Mesenchymal stem cell (in vitro differentiated cells and primary cell): Measurements from ENCODE around the gene LAMC3.
A peak's percentile ranks its signal among the peaks of the same experiment; 100 is the strongest.

Experiments used
- DNase-seq: peaks from one replicate; pipeline ENCODE4 v3.0.0-alpha.2; 2013
- H2AFZ ChIP-seq: one replicate; pipeline ENCODE4 v1.6.1; 2013; ENCODE audit warnings: low read depth, mild to moderate bottlenecking, control low read depth, inconsistent platforms, low read length, moderate library complexity
- H2AK5ac ChIP-seq: 2 replicates; pipeline ENCODE4 v1.6.1; 2013; ENCODE audit warnings: low read length, moderate library complexity, mild to moderate bottlenecking, inconsistent platforms; ENCODE audit not compliant: severe bottlenecking
- H2BK120ac ChIP-seq: one replicate; pipeline ENCODE4 v1.6.1; 2013; ENCODE audit warnings: low read depth, mild to moderate bottlenecking, inconsistent platforms, low read length, moderate library complexity
- H2BK12ac ChIP-seq, 2 experiments: one replicate each; pipeline ENCODE4 v1.6.1; 2013; ENCODE audit warnings: inconsistent platforms in 2 of 2, low read length in 2 of 2, mild to moderate bottlenecking in 2 of 2, moderate library complexity in 2 of 2, control low read depth in 1 of 2
- H2BK15ac ChIP-seq: one replicate; pipeline ENCODE4 v1.6.1; 2013; ENCODE audit warnings: mild to moderate bottlenecking, low read depth, inconsistent platforms; ENCODE audit not compliant: poor library complexity, severe bottlenecking
- H2BK5ac ChIP-seq: 2 replicates; pipeline ENCODE4 v1.6.1; 2013; ENCODE audit warnings: low read depth, mild to moderate bottlenecking, low read length, control low read depth, inconsistent platforms; ENCODE audit not compliant: poor library complexity, severe bottlenecking
- H3K14ac ChIP-seq, 2 experiments: one replicate each; pipeline ENCODE4 v1.6.1; 2013; ENCODE audit warnings: inconsistent platforms in 2 of 2, low read length in 2 of 2, control low read depth in 1 of 2, mild to moderate bottlenecking in 1 of 2, moderate library complexity in 1 of 2
- H3K18ac ChIP-seq, 2 experiments: one replicate each; pipeline ENCODE4 v1.6.1; 2013; ENCODE audit warnings: inconsistent platforms in 2 of 2, low read length in 2 of 2, control low read depth in 1 of 2, low read depth in 1 of 2, mild to moderate bottlenecking in 1 of 2
- H3K23ac ChIP-seq, 2 experiments: one replicate each; pipeline ENCODE4 v1.6.1; 2013; ENCODE audit warnings: inconsistent platforms in 2 of 2, low read length in 2 of 2, mild to moderate bottlenecking in 2 of 2, moderate library complexity in 2 of 2, control low read depth in 1 of 2
- H3K27ac ChIP-seq: 2 replicates; pipeline ENCODE4 v1.5.1; 2013; ENCODE audit warnings: mild to moderate bottlenecking, moderate library complexity, low read length, control low read depth, inconsistent platforms; ENCODE audit not compliant: poor library complexity, severe bottlenecking
- H3K27me3 ChIP-seq, 2 experiments: 2 replicates each; pipeline versions ENCODE4 v1.6.1 to v1.7.0; 2013; ENCODE audit warnings: low read length in 2 of 2, mild to moderate bottlenecking in 2 of 2, moderate library complexity in 2 of 2, control low read depth in 1 of 2, inconsistent platforms in 1 of 2; ENCODE audit not compliant: control insufficient read depth in 1 of 2, insufficient read depth in 1 of 2
- H3K36me3 ChIP-seq, 2 experiments: 2 replicates each; pipeline versions ENCODE4 v1.6.1 to v1.7.0; 2013; ENCODE audit warnings: low read length in 2 of 2, control low read depth in 1 of 2, inconsistent platforms in 1 of 2, low read depth in 1 of 2, mild to moderate bottlenecking in 1 of 2; ENCODE audit not compliant: insufficient read depth in 2 of 2, control insufficient read depth in 1 of 2
- H3K4ac ChIP-seq, 2 experiments: one replicate each; pipeline ENCODE4 v1.6.1; 2013; ENCODE audit warnings: inconsistent platforms in 2 of 2, low read length in 2 of 2, mild to moderate bottlenecking in 2 of 2, moderate library complexity in 2 of 2, control low read depth in 1 of 2, low read depth in 1 of 2
- H3K4me1 ChIP-seq: 2 replicates; pipeline ENCODE4 v1.6.1; 2013; ENCODE audit warnings: low read depth, low read length, control low read depth; ENCODE audit not compliant: control insufficient read depth, insufficient read depth
- H3K4me2 ChIP-seq: 2 replicates; pipeline ENCODE4 v1.6.1; 2013; ENCODE audit warnings: low read length, mild to moderate bottlenecking, inconsistent platforms; ENCODE audit not compliant: poor library complexity, severe bottlenecking
- H3K4me3 ChIP-seq, 2 experiments: 2 replicates each; pipeline versions ENCODE4 v1.5.1 to v1.7.0; 2013; ENCODE audit warnings: low read length in 2 of 2, mild to moderate bottlenecking in 2 of 2, control low read depth in 1 of 2, low read depth in 1 of 2; ENCODE audit not compliant: insufficient read depth in 1 of 2
- H3K79me1 ChIP-seq: replicated peaks from 2 replicates; pipeline ENCODE4 v1.6.1; 2013; ENCODE audit warnings: mild to moderate bottlenecking, control low read depth, low read length, inconsistent platforms; ENCODE audit not compliant: poor library complexity, severe bottlenecking
- H3K9ac ChIP-seq: 2 replicates; pipeline ENCODE4 v1.7.0; 2013; ENCODE audit warnings: mild to moderate bottlenecking, low read length, moderate library complexity
- H3K9me3 ChIP-seq: 2 replicates; pipeline ENCODE4 v1.7.0; 2013; ENCODE audit warnings: mild to moderate bottlenecking, low read length; ENCODE audit not compliant: control insufficient read depth
- H4K8ac ChIP-seq: one replicate; pipeline ENCODE4 v1.6.1; 2013; ENCODE audit warnings: inconsistent platforms, mild to moderate bottlenecking, low read length, moderate library complexity
- H4K91ac ChIP-seq: one replicate; pipeline ENCODE4 v1.6.1; 2013; ENCODE audit warnings: mild to moderate bottlenecking, low read length, inconsistent platforms
- WGBS: methylation state at CpG from one replicate; pipeline ENCODE4 v1.1.7; 2013; ENCODE audit warnings: mixed read lengths; 5-methylcytosine and 5-hydroxymethylcytosine counted together

LAMC3 gene

DNA sequence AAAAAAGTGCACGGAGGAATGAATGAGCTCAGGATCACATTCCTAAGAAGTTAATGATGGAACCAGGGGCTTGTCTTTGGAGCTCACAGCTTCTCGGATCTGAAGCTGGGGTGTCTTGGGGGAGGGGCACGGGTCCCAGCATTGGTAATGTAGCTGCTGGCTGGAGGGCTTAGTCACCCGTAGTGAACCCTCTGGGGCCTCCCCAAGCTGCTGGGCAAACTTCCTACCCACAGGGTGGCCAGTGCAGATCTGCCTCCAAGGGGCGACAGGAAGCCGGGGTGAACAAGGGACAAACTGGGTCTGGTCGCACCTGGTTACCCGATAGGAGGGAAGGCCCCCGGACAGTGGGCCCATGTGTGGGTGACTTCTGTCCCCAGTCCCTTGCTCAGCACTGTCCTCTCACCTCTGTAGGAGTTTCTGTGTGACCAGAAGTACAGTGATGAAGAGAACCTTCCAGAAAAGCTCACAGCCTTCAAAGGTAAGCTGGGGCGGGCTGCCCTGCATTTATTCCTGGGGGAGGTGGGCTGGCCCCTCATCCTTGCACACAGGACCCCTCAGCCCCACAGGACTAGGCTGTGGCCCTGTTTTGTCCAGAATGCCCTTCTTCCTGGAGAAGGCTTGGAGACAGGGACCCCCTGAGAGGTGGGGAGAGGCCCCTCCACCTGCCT is 102.3 kb downstream of the LAMC3 start:
- no peak for DNase-seq
- Histone ChIP-seq H2BK15ac (no peak overlapping the region), H3K4me1 (peaks cover 28% of the 10 kb centered on the region), H2BK5ac (peak overlapping the region; percentile 85), H3K4me3 (peak overlapping the region in 1 of 2 experiments; percentile 64), H4K91ac (no peak overlapping the region), H3K18ac (no peak overlapping the region), H3K4ac (no peak overlapping the region), H3K4me2 (peak overlapping the region; percentile 55), H3K23ac (no peak overlapping the region), H3K14ac (no peak overlapping the region), H2BK12ac (no peak overlapping the region), H3K27ac (peak overlapping the region; percentile 93), H2BK120ac (no peak overlapping the region), H3K9me3 (no peaks in the 10 kb centered on the region), H3K9ac (no peak overlapping the region), H3K79me1 (peaks cover 9% of the 10 kb centered on the region), H2AFZ (no peak overlapping the region), H3K27me3 (peaks cover 0 to 26% of the 10 kb centered on the region in 2 experiments), H2AK5ac (peak overlapping the region; percentile 63), H4K8ac (no peak overlapping the region), H3K36me3 (peaks cover 0 to 20% of the 10 kb centered on the region in 2 experiments)
- WGBS, result 62% methylated on average over 9 of the region's 10 CpGs

- Histone ChIP-seq H3K27ac (peak overlapping the region; percentile 93), H2AFZ (no peak overlapping the region), H3K4ac (no peak overlapping the region), H3K4me2 (peak overlapping the region; percentile 55), H2BK120ac (no peak overlapping the region), H3K36me3 (peaks cover 0 to 19% of the 10 kb centered on the region in 2 experiments), H4K91ac (no peak overlapping the region), H3K79me1 (peaks cover 14% of the 10 kb centered on the region), H2BK5ac (peak overlapping the region; percentile 85), H2BK15ac (no peak overlapping the region), H3K18ac (no peak overlapping the region), H3K27me3 (peaks cover 0 to 25% of the 10 kb centered on the region in 2 experiments), H2AK5ac (peak overlapping the region; percentile 63), H3K14ac (no peak overlapping the region), H4K8ac (no peak overlapping the region), H3K4me1 (peaks cover 31% of the 10 kb centered on the region), H3K9ac (no peak overlapping the region), H3K4me3 (peak overlapping the region in 1 of 2 experiments; percentile 64), H2BK12ac (no peak overlapping the region), H3K9me3 (no peaks in the 10 kb centered on the region), H3K23ac (no peak overlapping the region)
- DNase-seq, result no peak
- WGBS, result 82% methylated on average over 24 of the region's 25 CpGs
Observed at GRCh38 chr9:131111854-131112311, 102.9 kb downstream of the LAMC3 start.

GRCh38 chr9:131112374-131113154 is 103.6 kb downstream of the LAMC3 start:
- Histone ChIP-seq H3K27me3 (peaks cover 0 to 26% of the 10 kb centered on the region in 2 experiments), H2BK120ac (no peak overlapping the region), H2BK15ac (no peak overlapping the region), H3K4me3 (peak overlapping the region in 1 of 2 experiments; percentile 64), H4K91ac (no peak overlapping the region), H4K8ac (no peak overlapping the region), H2AFZ (no peak overlapping the region), H3K9ac (no peak overlapping the region), H3K9me3 (no peaks in the 10 kb centered on the region), H3K79me1 (peaks cover 20% of the 10 kb centered on the region), H3K4ac (no peak overlapping the region), H3K4me1 (peaks cover 37% of the 10 kb centered on the region), H3K14ac (no peak overlapping the region), H3K4me2 (peak overlapping the region; percentile 55), H2AK5ac (peak overlapping the region; percentile 63), H3K27ac (peak overlapping the region; percentile 93), H2BK12ac (no peak overlapping the region), H2BK5ac (peak overlapping the region; percentile 85), H3K18ac (no peak overlapping the region), H3K23ac (no peak overlapping the region), H3K36me3 (peaks cover 0 to 23% of the 10 kb centered on the region in 2 experiments)
- 96% methylated on average over 23 of the region's 23 CpGs for WGBS
- no peak for DNase-seq

DNA sequence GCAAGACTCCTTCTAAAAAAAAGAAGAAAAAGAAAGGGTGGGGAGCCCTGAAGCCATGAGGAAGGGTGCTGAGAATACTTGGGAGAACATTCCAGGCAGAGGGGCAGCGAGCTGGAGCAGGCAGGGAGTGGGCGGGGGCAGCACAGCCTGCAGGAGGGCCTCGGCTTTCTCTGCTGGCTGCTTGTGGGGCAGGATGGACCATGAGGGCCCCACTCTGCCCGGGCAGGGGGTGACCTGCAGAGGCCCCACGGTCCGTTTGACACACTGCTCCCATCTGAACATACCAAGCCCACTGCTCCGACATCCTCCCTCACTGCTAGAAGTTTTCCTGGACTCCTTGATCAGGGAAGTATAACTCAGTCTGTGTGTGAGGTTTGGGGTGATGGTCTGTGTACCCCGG is 104.7 kb downstream of the LAMC3 start:
- Histone ChIP-seq H3K36me3 (peaks cover 0 to 32% of the 10 kb centered on the region in 2 experiments), H3K27me3 (peaks cover 0 to 19% of the 10 kb centered on the region in 2 experiments), H2AK5ac (peak overlapping the region; percentile 88), H2BK120ac (no peak overlapping the region), H3K4me3 (peak overlapping the region in 1 of 2 experiments; percentile 17), H3K14ac (no peak overlapping the region), H4K8ac (no peak overlapping the region), H3K23ac (no peak overlapping the region), H3K4ac (no peak overlapping the region), H2AFZ (no peak overlapping the region), H2BK5ac (no peak overlapping the region), H3K4me2 (peak overlapping the region; percentile 62), H3K18ac (no peak overlapping the region), H2BK15ac (peak overlapping the region; percentile 44), H3K27ac (peak overlapping the region; percentile 41), H2BK12ac (no peak overlapping the region), H3K4me1 (peaks cover 37% of the 10 kb centered on the region), H4K91ac (no peak overlapping the region), H3K79me1 (peaks cover 23% of the 10 kb centered on the region), H3K9me3 (no peaks in the 10 kb centered on the region), H3K9ac (no peak overlapping the region)
- WGBS, result 86% methylated on average over 5 of the region's 8 CpGs
- no peak for DNase-seq
